AG09319 (cell line): Measurements from ENCODE around the gene CEP162.
"Not testable (repeated sequence)": the region's sequence is repeated elsewhere in the genome, so short reads cannot be mapped to it uniquely, and the experiment has no call there.

Experiments
- DNase-seq: peaks from one replicate; pipeline ENCODE4 v3.0.0-alpha.2; 2010; ENCODE audit warnings: low read depth; ENCODE audit errors: extremely low read depth
- CTCF ChIP-seq: IDR thresholded peaks from 2 replicates; pipeline ENCODE4 v1.5.1; 2011; ENCODE audit warnings: low read depth, mild to moderate bottlenecking, inconsistent platforms, low read length, moderate library complexity

The CEP162 gene

GRCh38 chr6:84197708-84198107 lies 29.7 kb downstream of the CEP162 start:
- TF ChIP-seq CTCF = no peak
- no peak for DNase-seq

- DNase-seq = no peak
- TF ChIP-seq CTCF = no peak
These were observed 34.2 kb downstream of the CEP162 start for GRCh38 chr6:84193114-84193708.

- TF ChIP-seq CTCF = no peak
- no peak for DNase-seq
These were observed 35.6 kb downstream of the CEP162 start for GRCh38 chr6:84191802-84192201.

GRCh38 chr6:84189356-84189755 lies 38.1 kb downstream of the CEP162 start:
- not testable (repeated sequence) for DNase-seq

- DNase-seq = no peak
- TF ChIP-seq CTCF = no peak
These were observed 44.0 kb downstream of the CEP162 start for GRCh38 chr6:84183430-84183829.

GRCh38 chr6:84182001-84182400 lies 45.4 kb downstream of the CEP162 start:
- TF ChIP-seq CTCF = no peak
- DNase-seq = no peak

GRCh38 chr6:84177241-84177640 lies 50.2 kb downstream of the CEP162 start:
- TF ChIP-seq CTCF = no peak
- no peak for DNase-seq

GRCh38 chr6:84172574-84172973 lies 54.9 kb downstream of the CEP162 start:
- no peak for DNase-seq
- no peak for TF ChIP-seq CTCF
